Astrocyte of the spinal cord (primary cell): ENCODE results near the gene KRTAP10-11.
"Not testable (repeated sequence)": the region's sequence is repeated elsewhere in the genome, so short reads cannot be mapped to it uniquely, and the experiment has no call there.

Source experiments
- DNase-seq: peaks from one replicate; pipeline ENCODE4 v3.0.0; 2011; ENCODE audit warnings: low read depth, low spot score
- H3K4me3 ChIP-seq: 2 replicates; pipeline ENCODE4 v1.5.1; 2011; ENCODE audit warnings: low read depth, mild to moderate bottlenecking, low read length, moderate library complexity
- CTCF ChIP-seq: IDR thresholded peaks from 2 replicates; pipeline ENCODE4 v1.5.1; 2012; ENCODE audit warnings: low read depth, mild to moderate bottlenecking, low read length, inconsistent platforms
- in situ Hi-C: cut with HindIII; loops from 2 replicates; pipeline ENCODE4 v1.10.0; 2017; ENCODE audit warnings: low sequenced_read_pairs

The KRTAP10-11 gene

GRCh38 chr21:44684483-44684882 lies 38.3 kb downstream of the KRTAP10-11 start:
- TF ChIP-seq CTCF = no peak
- no peak for DNase-seq
- in situ Hi-C loops = no loop called here
- H3K4me3 ChIP-seq = no peak overlapping the region

DNA sequence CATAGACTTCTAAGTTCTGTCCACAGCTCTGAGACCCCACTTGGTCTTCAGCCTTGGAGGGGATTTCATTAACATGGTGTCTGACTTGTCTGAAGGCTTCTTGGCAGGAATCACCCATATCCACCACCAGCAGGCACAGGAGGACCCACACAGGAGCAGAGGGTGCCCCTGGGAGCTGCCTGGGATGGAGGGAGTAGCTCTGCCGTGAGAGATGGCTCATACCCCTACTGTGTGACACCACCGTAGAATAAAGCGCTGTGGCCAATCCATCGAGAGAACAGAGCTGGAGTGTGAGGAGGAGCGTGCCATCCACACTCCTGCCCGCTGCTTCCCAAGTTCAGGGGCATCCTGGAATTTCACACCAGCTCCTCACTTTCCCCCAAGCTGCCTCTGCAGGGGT lies 38.8 kb downstream of the KRTAP10-11 start:
- H3K4me3 ChIP-seq, DNase-seq, in situ Hi-C loops: not testable (repeated sequence)

DNA sequence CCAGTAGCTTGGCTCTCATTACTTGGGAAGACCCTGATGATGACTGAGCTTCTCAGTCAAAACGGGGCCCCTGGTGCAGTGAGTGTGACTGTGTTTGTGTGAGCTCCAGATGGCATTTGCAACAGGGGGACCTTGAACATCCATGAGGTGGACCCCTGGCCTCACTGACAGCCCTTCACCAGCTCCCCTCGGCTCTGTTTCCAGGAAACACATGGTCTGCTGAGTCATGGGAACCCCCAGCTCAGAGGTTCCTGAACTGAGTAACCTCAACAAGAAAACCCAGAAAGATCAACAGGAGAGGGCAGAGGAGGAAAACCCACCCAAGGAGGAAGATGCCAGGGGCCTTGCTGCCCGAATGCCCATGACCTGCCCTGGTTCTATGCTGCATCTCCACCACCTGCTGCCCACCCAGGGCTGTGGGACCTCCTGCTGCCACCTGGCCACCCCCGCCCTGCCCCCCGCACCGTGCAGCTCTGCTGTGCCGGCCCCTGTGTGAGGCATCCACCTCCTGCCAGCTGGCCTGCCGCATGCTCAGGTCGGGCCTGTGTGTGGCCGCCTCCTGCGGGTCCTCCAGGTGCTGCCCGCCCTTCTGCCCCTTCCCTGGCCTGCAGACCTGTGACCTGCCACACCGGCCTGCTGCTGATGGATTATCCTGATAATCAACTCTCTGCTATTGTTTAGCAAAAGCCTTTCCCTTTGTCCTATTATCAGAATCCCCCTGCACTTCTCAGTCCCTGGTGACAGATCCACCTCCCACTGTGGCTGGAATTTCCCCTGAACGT lies 40.0 kb downstream of the KRTAP10-11 start:
- TF ChIP-seq CTCF = no peak
- no peak for DNase-seq
- in situ Hi-C loops = no loop called here

DNA sequence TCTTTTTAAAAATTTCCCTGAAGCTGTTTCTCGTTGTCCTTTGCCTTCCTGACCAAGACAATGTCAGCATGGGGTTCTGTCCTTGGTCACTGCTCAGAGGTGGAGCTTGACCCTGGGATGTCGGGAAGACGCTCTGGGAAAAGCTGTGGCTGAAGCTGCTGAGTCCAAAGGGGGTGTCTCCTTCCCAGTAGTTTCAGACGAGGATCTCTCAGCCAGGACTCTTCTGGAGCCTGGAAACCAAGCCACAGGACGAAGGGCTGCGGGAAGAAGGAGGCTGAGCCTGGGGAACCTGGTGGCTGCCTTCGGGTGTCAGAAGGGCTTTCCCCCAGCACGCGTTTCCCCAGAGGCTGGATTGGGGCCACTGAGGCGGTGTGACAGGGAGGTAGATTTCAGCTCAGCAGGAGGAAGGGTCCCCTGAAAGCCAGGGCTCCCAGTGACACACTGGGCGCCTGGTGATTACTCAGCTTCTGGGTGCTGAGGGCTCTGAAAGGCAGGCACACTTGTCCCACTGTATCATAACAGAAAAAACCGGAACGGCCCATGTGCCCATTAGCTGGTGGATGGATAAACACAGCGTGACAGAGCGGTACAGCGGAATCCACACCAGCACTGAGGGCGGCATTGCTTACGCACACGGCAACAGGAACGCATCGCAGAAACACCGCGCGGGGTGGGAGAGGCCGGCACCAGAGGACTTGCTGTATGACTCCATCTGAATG lies 40.8 kb downstream of the KRTAP10-11 start:
- TF ChIP-seq CTCF = no peak
- H3K4me3 ChIP-seq = no peak overlapping the region
- in situ Hi-C loops = no loop called here
- no peak for DNase-seq

More for the DNA sequence above, 40.0 kb downstream of the KRTAP10-11 start:
- no peak overlapping the region for H3K4me3 ChIP-seq

GRCh38 chr21:44687671-44688070 lies 41.5 kb downstream of the KRTAP10-11 start:
- TF ChIP-seq CTCF = no peak
- DNase-seq = no peak
- no peak overlapping the region for H3K4me3 ChIP-seq
- in situ Hi-C loops = no loop called here

GRCh38 chr21:44689740-44690139 lies 43.5 kb downstream of the KRTAP10-11 start:
- DNase-seq, H3K4me3 ChIP-seq, in situ Hi-C loops: not testable (repeated sequence)

DNA sequence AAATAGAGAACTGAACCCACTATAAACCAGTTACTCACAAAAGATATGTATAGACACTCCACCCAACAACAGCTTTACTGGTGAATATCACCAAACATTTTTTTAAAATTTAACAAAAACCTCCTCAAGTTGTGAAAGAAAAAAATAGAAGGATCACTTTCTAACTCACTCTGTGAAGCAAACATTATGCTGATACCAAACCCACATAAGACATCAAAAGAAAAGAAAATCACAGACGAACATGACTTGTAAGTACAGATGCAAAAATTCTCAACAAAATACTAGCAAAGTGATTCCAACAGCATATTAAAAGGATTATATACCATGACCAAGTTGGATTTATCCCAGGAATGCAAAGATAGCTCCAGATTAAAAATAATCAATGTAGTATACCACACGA lies 45.5 kb downstream of the KRTAP10-11 start:
- in situ Hi-C loops = no loop called here
- DNase-seq = no peak
- no peak overlapping the region for H3K4me3 ChIP-seq
- TF ChIP-seq CTCF = no peak
